Hepatocyte (in vitro differentiated cells): Measurements from ENCODE around the gene PISD. TPM values are rescaled to one million over a fixed set of nuclear protein-coding genes. Genes with fewer than 3 reads are reported as not detected.

Source experiments
- DNase-seq: peaks from one replicate; pipeline ENCODE4 v3.0.0-alpha.2; 2016; ENCODE audit warnings: low spot score
- H2AFZ ChIP-seq: fragments of 200-600 bp; sonication (generic); 2 replicates; pipeline ENCODE4 v1.6.0; 2016; ENCODE audit warnings: antibody characterized with exemption, mild to moderate bottlenecking
- H3K27ac ChIP-seq: fragments of 200-600 bp; sonication (generic); 2 replicates; pipeline ENCODE4 v1.5.1; 2016; ENCODE audit warnings: mild to moderate bottlenecking
- H3K27me3 ChIP-seq: fragments of 200-600 bp; sonication (generic); 2 replicates; pipeline ENCODE4 v1.6.1; 2016
- H3K36me3 ChIP-seq: fragments of 200-600 bp; sonication (generic); replicated peaks from 2 replicates; pipeline ENCODE4 v1.5.1; 2016; ENCODE audit warnings: low read depth; ENCODE audit not compliant: insufficient read depth
- H3K4me1 ChIP-seq: fragments of 200-600 bp; sonication (generic); 2 replicates; pipeline ENCODE4 v1.5.1; 2016; ENCODE audit warnings: mild to moderate bottlenecking, moderate library complexity; ENCODE audit not compliant: insufficient read depth
- H3K4me2 ChIP-seq: fragments of 200-600 bp; sonication (generic); 2 replicates; pipeline ENCODE4 v1.6.0; 2016
- H3K4me3 ChIP-seq: fragments of 200-600 bp; sonication (generic); 2 replicates; pipeline ENCODE4 v1.5.1; 2016; ENCODE audit warnings: mild to moderate bottlenecking
- H3K79me2 ChIP-seq: fragments of 200-600 bp; sonication (generic); 2 replicates; pipeline ENCODE4 v1.6.0; 2017; ENCODE audit warnings: mild to moderate bottlenecking
- H3K9me2 ChIP-seq: fragments of 200-600 bp; sonication (generic); replicated peaks from 2 replicates; pipeline ENCODE4 v1.6.0; 2017; ENCODE audit warnings: mild to moderate bottlenecking; ENCODE audit not compliant: insufficient read depth
- H3K9me3 ChIP-seq: fragments of 200-600 bp; sonication (generic); 2 replicates; pipeline ENCODE4 v1.5.1; 2016; ENCODE audit warnings: low read depth, mild to moderate bottlenecking
- H4K20me1 ChIP-seq: fragments of 200-600 bp; sonication (generic); 2 replicates; pipeline ENCODE4 v1.6.0; 2016; ENCODE audit warnings: mild to moderate bottlenecking; ENCODE audit not compliant: insufficient read depth, poor library complexity, severe bottlenecking
- CTCF ChIP-seq: fragments of 200-600 bp; sonication (generic); IDR thresholded peaks from 2 replicates; pipeline ENCODE4 v1.5.1; 2016; ENCODE audit warnings: antibody characterized with exemption, mild to moderate bottlenecking; ENCODE audit not compliant: poor library complexity
- EZH2 ChIP-seq: fragments of 200-600 bp; sonication (generic); IDR thresholded peaks from 2 replicates; pipeline ENCODE4 v1.6.1; 2016; ENCODE audit warnings: antibody characterized with exemption, mild to moderate bottlenecking, borderline replicate concordance
- EZH2phosphoT487 ChIP-seq: fragments of 200-600 bp; sonication (generic); IDR thresholded peaks from one replicate; pipeline ENCODE4 v1.6.1; 2018; ENCODE audit warnings: antibody characterized with exemption, mild to moderate bottlenecking, low read depth, moderate library complexity; ENCODE audit not compliant: unreplicated experiment, severe bottlenecking
- WGBS: methylation state at CpG from one replicate; pipeline ENCODE4 v1.1.6; 2016; ENCODE audit warnings: low lambda C conversion rate; ENCODE audit errors: missing lambda C conversion rate; 5-methylcytosine and 5-hydroxymethylcytosine counted together
- polyA plus RNA-seq: library from polyadenylated mRNA; unstranded; fragments of >200 nt; fragmentation: Nextera tagmentation; extraction: Ambion mirVana; gene quantifications from 2 replicates; pipeline ENCODE4 v1.2.1, GENCODE V29; 2016
- total RNA-seq: library from RNA; depleted of rRNA; stranded (reverse); fragments of >200 nt; gene quantifications from 2 replicates; pipeline ENCODE4 v1.2.3, GENCODE V29; 2014

Gene PISD
- total and polyA plus RNA-seq, 2 experiments from 2014 or later = 46.2 to 62.9 TPM

DNA sequence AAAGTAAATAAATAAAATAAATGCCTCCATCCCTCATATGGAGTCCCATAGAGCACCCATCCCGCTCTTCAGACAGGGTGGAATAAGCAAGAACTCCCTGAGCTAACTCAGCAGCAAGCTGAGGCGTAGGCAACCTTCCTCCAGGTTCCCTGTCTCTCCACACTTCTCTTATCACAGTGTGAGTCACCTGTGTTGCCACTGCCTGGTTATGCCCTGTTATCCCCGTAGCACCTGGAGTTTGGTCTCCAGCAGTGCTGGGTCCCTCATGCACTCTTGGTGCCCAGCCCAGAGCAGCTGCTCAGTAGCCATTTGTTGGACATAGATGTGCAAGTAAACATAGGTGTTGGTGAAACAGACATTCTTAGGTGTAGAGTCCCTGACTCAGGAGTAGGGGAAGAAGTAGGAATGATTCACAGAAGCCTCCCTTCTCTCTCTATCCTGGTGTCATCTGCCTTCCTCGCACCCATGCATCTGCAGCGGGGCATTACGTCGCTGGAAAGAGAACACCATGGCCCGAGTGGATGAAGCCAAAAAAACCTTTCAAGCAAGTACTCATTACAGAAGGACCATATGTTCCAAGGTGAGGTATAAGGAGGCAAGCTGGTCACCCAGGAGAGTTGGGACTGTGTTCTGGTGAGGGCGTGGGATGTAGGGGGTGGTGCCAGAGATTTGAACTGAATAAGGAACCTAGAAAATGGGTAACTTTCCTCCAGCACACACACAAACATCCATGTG lies 56.0 kb downstream of the PISD start:
- no peaks in the 10 kb centered on the region for H4K20me1 ChIP-seq
- no peaks in the 10 kb centered on the region for H3K9me2 ChIP-seq
- H3K27me3 ChIP-seq = no peaks in the 10 kb centered on the region
- H3K4me3 ChIP-seq = no peak overlapping the region
- DNase-seq = peak; percentile 56
- WGBS = 82% methylated on average over 9 of the region's 9 CpGs
- H3K4me2 ChIP-seq = no peak overlapping the region
- H3K4me1 ChIP-seq = peaks cover 22% of the 10 kb centered on the region
- peak overlapping the region; percentile 41 for H3K27ac ChIP-seq
- H3K79me2 ChIP-seq = no peaks in the 10 kb centered on the region
- H2AFZ ChIP-seq = no peak overlapping the region
- no peaks in the 10 kb centered on the region for H3K9me3 ChIP-seq
- TF ChIP-seq EZH2 (no peak), EZH2phosphoT487 (no peak), CTCF (no peak)
- no peaks in the 10 kb centered on the region for H3K36me3 ChIP-seq

DNA sequence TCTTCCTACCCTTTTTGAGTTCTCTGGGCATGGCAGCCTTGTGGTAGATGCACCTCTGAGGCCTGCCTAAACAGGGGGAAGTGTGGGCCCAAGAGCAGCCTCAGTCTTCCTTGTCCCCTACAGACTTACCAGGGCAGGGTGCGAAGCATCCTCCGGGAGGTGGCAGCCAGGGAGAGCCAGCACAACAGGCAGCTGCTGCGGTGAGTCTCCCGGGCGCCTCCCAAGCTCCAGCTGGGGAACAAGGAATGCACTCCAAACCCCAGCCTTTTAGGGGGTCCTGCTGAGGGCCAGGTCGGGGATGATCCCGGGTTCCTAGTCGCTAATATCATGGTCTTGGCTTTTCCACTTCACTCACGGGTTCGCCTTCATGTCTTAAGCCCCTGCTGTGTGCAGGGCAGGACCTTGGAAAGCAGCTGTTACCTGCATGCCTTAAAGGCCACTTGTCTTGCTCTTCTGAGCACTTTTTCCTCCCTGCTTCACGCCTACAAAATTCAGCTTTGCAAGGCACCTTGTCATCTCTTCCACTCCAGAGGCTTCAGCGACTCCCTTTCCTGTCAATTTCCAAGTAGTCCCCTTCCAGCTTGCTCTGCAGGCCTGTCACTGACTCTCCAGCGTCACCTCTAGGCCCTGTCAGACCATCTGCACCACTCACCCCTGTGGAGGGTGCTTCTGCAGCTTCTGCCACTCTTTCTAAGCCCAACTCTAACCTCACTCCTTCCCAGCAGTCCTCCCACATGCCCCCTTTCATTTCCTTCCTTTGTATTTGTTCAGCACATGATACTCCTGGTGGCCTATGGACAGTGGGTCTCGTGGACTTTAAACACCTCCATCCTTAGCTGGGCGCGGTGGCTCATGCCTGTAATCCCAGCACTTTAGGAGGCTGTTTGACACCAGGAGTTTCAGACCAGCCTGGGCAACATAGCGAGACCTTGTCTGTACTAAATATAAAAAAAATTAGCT lies 57.0 kb downstream of the PISD start:
- Histone ChIP-seq H4K20me1 (no peaks in the 10 kb centered on the region), H2AFZ (no peak overlapping the region), H3K27ac (peak overlapping the region; percentile 41), H3K9me3 (no peaks in the 10 kb centered on the region), H3K9me2 (no peaks in the 10 kb centered on the region), H3K79me2 (no peaks in the 10 kb centered on the region), H3K4me1 (peaks cover 22% of the 10 kb centered on the region), H3K36me3 (no peaks in the 10 kb centered on the region), H3K27me3 (no peaks in the 10 kb centered on the region), H3K4me2 (no peak overlapping the region), H3K4me3 (no peak overlapping the region)
- WGBS = 85% methylated on average over 17 of the region's 17 CpGs
- TF ChIP-seq CTCF (no peak), EZH2phosphoT487 (no peak), EZH2 (no peak)
- no peak for DNase-seq

- Histone ChIP-seq H3K4me3 (no peak overlapping the region), H3K9me2 (no peaks in the 10 kb centered on the region), H3K79me2 (no peaks in the 10 kb centered on the region), H3K27me3 (no peaks in the 10 kb centered on the region), H3K36me3 (no peaks in the 10 kb centered on the region), H4K20me1 (no peaks in the 10 kb centered on the region), H3K27ac (no peak overlapping the region), H3K4me2 (no peak overlapping the region), H3K4me1 (peaks cover 22% of the 10 kb centered on the region), H2AFZ (no peak overlapping the region), H3K9me3 (no peaks in the 10 kb centered on the region)
- TF ChIP-seq EZH2phosphoT487 (no peak), EZH2 (no peak), CTCF (no peak)
- no peak for DNase-seq
- WGBS = 92% methylated on average over 14 of the region's 14 CpGs
Observed at GRCh38 chr22:31604137-31604705, 57.8 kb downstream of the PISD start.
